Ishikawa (cell line): ENCODE data around the gene MACROD2.

Experiments
- CEBPB ChIP-seq: IDR thresholded peaks from 2 replicates; pipeline ENCODE4 v1.6.1; 2012
- CREB1 ChIP-seq: IDR thresholded peaks from 2 replicates; pipeline ENCODE4 v1.6.1; 2012; ENCODE audit warnings: low read depth
- EGR1 ChIP-seq: IDR thresholded peaks from 2 replicates; pipeline ENCODE4 v1.6.1; 2012
- EP300 ChIP-seq: IDR thresholded peaks from 2 replicates; pipeline ENCODE4 v1.6.1; 2012; ENCODE audit warnings: borderline replicate concordance
- FOXM1 ChIP-seq: IDR thresholded peaks from 2 replicates; pipeline ENCODE4 v1.6.1; 2012; ENCODE audit warnings: low read depth, borderline replicate concordance
- RAD21 ChIP-seq: IDR thresholded peaks from 2 replicates; pipeline ENCODE4 v1.6.1; 2012; ENCODE audit warnings: low read depth
- TAF1 ChIP-seq: IDR thresholded peaks from 2 replicates; pipeline ENCODE4 v1.6.1; 2012; ENCODE audit warnings: low read depth, mild to moderate bottlenecking
- TCF12 ChIP-seq: IDR thresholded peaks from 2 replicates; pipeline ENCODE4 v1.6.1; 2012; ENCODE audit warnings: low read depth
- YY1 ChIP-seq: IDR thresholded peaks from 2 replicates; pipeline ENCODE4 v1.6.1; 2012; ENCODE audit warnings: low read depth
- TF ChIP-seq, protein P1 (sequence below): IDR thresholded peaks from 2 replicates; pipeline ENCODE4 v1.6.1; 2012; ENCODE audit warnings: low read depth, mild to moderate bottlenecking
- TF ChIP-seq, protein P2 (sequence below): IDR thresholded peaks from 2 replicates; pipeline ENCODE4 v1.6.1; 2012
- TF ChIP-seq, protein P3 (sequence below): IDR thresholded peaks from 2 replicates; pipeline ENCODE4 v1.6.1; 2012

DNA sequence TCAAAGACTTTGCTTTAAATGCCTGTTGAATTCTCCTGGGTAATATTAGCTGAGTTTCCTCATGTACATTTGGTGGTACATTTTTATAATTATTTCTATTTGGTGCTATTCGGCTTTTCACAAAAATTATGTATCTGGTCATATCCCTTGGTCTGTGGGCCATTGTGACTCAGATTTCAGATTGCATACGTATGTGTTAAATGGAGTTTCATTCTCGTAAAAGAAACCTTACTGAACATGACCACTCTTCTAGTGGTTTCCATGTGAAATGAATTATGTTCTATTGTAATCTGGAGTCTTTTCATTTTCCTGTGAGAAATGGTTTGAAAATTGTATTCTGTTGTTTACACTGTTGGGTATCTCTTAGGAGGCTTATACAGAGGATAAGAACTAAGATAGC is 728.3 kb downstream of the MACROD2 start:
- TF ChIP-seq YY1 = no peak
- TF ChIP-seq, protein P1, sequence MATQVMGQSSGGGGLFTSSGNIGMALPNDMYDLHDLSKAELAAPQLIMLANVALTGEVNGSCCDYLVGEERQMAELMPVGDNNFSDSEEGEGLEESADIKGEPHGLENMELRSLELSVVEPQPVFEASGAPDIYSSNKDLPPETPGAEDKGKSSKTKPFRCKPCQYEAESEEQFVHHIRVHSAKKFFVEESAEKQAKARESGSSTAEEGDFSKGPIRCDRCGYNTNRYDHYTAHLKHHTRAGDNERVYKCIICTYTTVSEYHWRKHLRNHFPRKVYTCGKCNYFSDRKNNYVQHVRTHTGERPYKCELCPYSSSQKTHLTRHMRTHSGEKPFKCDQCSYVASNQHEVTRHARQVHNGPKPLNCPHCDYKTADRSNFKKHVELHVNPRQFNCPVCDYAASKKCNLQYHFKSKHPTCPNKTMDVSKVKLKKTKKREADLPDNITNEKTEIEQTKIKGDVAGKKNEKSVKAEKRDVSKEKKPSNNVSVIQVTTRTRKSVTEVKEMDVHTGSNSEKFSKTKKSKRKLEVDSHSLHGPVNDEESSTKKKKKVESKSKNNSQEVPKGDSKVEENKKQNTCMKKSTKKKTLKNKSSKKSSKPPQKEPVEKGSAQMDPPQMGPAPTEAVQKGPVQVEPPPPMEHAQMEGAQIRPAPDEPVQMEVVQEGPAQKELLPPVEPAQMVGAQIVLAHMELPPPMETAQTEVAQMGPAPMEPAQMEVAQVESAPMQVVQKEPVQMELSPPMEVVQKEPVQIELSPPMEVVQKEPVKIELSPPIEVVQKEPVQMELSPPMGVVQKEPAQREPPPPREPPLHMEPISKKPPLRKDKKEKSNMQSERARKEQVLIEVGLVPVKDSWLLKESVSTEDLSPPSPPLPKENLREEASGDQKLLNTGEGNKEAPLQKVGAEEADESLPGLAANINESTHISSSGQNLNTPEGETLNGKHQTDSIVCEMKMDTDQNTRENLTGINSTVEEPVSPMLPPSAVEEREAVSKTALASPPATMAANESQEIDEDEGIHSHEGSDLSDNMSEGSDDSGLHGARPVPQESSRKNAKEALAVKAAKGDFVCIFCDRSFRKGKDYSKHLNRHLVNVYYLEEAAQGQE = no peak
- TF ChIP-seq FOXM1 = no peak
- TF ChIP-seq, protein P2, sequence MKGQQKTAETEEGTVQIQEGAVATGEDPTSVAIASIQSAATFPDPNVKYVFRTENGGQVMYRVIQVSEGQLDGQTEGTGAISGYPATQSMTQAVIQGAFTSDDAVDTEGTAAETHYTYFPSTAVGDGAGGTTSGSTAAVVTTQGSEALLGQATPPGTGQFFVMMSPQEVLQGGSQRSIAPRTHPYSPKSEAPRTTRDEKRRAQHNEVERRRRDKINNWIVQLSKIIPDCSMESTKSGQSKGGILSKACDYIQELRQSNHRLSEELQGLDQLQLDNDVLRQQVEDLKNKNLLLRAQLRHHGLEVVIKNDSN = no peak
- TF ChIP-seq RAD21 = no peak
- TF ChIP-seq EP300 = no peak
- no peak for TF ChIP-seq EGR1
- no peak for TF ChIP-seq TCF12
- no peak for TF ChIP-seq CEBPB
- no peak for TF ChIP-seq CREB1
- TF ChIP-seq, protein P3, sequence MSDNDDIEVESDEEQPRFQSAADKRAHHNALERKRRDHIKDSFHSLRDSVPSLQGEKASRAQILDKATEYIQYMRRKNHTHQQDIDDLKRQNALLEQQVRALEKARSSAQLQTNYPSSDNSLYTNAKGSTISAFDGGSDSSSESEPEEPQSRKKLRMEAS = no peak
- no peak for TF ChIP-seq TAF1
